ENCODE data around the gene ZNF285. TPM values are rescaled to one million over a fixed set of nuclear protein-coding genes. Genes with fewer than 3 reads are reported as not detected.

Gene ZNF285
- total RNA-seq, 2 donors from 2014 or later = 1.4 to 1.9 TPM

DNA sequence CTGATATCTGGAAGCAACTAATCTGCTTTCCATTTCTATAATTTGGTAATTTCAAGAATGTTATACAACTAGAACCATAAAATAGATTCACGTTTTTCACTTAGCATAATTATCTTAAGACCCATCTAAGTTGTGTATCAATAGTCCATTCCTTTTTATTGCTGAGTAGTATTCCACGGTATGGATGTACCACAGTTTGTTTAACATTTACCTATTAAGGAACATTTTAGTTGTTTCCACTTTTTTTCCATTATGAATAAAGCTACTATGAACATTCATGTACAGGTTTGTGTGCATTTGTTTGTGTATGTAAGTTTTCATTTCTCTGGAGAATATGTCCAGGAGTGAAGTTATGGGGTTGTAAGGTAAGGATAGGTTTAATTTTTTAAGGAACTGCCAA is 26.6 kb downstream of the ZNF285 start:
- Histone ChIP-seq H3K36me3 (no peaks in the 10 kb centered on the region), H3K9me3 (no peaks in the 10 kb centered on the region), H3K27ac (no peak overlapping the region), H3K4me1 (no peaks in the 10 kb centered on the region), H3K27me3 (no peaks in the 10 kb centered on the region), H3K9ac (ENCODE audit: low read depth in 2 of 2, low read length in 2 of 2) (no peak overlapping the region), H3K4me3 (no peak overlapping the region)
- intact Hi-C loops (cut with DNase I) = no loop called here
- TF ChIP-seq, protein P1, sequence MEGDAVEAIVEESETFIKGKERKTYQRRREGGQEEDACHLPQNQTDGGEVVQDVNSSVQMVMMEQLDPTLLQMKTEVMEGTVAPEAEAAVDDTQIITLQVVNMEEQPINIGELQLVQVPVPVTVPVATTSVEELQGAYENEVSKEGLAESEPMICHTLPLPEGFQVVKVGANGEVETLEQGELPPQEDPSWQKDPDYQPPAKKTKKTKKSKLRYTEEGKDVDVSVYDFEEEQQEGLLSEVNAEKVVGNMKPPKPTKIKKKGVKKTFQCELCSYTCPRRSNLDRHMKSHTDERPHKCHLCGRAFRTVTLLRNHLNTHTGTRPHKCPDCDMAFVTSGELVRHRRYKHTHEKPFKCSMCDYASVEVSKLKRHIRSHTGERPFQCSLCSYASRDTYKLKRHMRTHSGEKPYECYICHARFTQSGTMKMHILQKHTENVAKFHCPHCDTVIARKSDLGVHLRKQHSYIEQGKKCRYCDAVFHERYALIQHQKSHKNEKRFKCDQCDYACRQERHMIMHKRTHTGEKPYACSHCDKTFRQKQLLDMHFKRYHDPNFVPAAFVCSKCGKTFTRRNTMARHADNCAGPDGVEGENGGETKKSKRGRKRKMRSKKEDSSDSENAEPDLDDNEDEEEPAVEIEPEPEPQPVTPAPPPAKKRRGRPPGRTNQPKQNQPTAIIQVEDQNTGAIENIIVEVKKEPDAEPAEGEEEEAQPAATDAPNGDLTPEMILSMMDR (IDR thresholded peaks at IDR 0.05) = no peak
- no peak for DNase-seq

DNA sequence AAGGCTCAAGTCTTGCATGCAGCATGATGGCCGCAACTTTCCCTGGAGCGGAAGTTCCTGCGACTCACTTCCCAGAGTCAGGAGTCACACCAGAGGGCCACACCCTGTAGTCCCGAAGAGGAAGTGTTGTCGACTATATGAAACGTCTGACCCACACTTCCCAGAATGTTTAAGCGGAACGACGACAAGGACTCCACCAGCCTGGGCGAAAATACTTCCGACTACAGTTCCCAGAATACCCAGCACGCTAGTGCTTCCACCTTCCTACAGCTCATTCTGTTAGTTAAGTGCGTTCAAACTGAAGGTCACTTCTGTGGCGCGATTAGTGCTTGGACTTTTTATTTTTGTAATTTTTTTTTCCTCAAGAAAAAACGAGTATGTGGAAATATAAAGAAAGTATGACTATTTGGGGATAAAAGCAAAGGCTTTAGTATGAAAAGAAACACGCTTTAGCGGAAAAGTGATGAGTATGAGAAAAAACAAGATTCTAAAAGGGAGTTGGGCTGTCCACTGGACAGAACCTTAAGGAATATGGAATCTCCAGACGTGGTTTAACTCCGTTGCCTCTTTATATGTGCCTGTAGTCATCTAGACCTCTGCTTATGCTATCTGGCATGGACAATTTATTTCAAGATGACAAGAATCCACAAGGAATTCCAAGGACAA is 29.5 kb downstream of the ZNF285 start:
- intact Hi-C loops (cut with DNase I) = no loop called here
- Histone ChIP-seq H3K27me3 (no peaks in the 10 kb centered on the region), H3K9ac (ENCODE audit: low read depth in 2 of 2, low read length in 2 of 2) (no peak overlapping the region), H3K4me3 (no peak overlapping the region), H3K9me3 (no peaks in the 10 kb centered on the region), H3K36me3 (no peaks in the 10 kb centered on the region), H3K27ac (no peak overlapping the region), H3K4me1 (no peaks in the 10 kb centered on the region)
- DNase-seq = no peak
- TF ChIP-seq, protein P1 (IDR thresholded peaks at IDR 0.05) = no peak

DNA sequence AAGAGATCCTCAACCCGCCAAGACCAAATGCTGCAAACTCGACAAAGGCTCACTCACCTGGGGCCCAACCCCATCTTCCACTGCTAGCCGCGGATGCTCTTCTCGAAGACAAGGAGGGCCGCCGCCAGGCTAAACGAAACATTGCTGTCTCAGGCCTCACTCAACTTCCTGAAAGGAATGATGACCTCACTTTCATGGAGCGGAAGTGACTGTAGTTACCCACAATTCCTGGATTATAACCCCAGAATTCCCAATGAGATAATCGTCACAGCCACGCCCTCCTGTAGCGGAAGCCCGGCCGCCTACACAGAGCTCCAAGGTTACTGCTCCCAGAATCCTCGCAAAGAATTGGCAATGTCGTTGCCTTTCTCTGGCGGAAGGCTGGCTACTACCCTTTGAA is 34.4 kb downstream of the ZNF285 start:
- no peaks in the 10 kb centered on the region for H3K4me1 ChIP-seq
- no peaks in the 10 kb centered on the region for H3K36me3 ChIP-seq
- intact Hi-C loops (cut with DNase I) = no loop called here
- TF ChIP-seq, protein P1 (IDR thresholded peaks at IDR 0.05) = no peak
- no peaks in the 10 kb centered on the region for H3K9me3 ChIP-seq
- H3K27ac ChIP-seq = no peak overlapping the region
- DNase-seq = no peak
- H3K27me3 ChIP-seq = no peaks in the 10 kb centered on the region
- H3K9ac ChIP-seq (ENCODE audit: low read depth in 2 of 2, low read length in 2 of 2) = no peak overlapping the region
- H3K4me3 ChIP-seq = no peak overlapping the region

DNA sequence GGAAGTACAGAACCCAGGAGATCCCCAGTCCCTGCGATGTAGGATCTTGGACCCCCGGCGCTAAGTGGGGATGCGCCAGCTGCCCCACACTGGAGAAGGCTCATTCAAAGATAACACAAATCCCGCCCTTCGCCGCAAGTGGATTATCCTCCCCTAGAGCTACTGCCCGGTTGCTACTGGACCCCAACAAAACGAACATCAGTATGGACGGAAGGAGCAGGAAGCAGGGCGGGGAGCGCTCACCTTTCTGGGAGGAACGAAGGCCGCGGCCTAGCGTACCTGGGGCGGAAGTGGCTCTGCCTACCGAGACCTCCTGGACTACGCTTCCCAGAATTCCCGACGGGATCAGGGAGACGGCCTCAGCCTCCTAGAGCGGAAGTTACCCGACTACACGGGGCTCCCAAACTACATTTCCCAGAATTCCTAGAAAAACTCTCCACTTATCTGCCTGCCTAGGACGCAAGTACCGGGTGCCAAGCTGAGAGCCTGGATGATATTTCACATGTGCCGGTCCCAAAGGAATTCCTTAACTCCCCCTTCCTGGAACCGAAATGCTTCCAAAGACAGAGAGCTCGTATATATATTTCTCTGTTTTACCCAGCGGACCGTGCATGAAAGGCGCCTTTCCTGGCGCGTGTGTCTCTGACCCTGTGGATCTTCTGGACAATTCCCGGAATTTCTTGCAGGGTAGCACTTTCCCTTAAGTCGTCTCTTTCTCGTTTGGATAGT is 44.9 kb downstream of the ZNF285 start, which contains the start of gene ZNF112:
TSS of gene ZNF112 (minus strand) at position 298 of the 729 bp plus-strand sequence. CDS start 16,141 bp downstream, outside the sequence.
- TF ChIP-seq, protein P1 (IDR thresholded peaks at IDR 0.05) = no peak
- H3K4me3 ChIP-seq = peak within 1 kb of the TSS; percentile 51
- H3K9ac ChIP-seq (ENCODE audit: low read depth in 2 of 2, low read length in 2 of 2) = peak within 1 kb of the TSS; percentile 55 to 59

DNA sequence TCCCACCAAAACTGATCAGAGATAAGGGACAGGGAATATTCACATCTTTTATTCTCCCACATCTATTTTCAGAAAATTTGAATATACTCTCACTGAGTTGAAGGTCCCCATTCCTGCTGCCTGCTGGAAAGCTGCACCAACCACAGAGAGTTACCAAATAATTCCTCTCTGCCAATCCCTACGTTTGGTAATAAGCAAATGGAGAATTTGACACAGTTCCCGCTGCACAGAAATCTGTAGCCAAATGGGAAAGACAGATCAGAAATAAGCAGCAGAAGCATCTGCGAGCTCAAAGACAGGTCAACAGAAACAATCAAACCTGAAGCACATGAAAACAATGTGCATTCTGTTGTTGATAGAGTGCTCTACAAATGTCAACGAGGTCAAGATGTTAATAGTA is 54.9 kb downstream of the ZNF285 start:
- Histone ChIP-seq H3K9me3 (no peaks in the 10 kb centered on the region), H3K9ac (ENCODE audit: low read depth in 2 of 2, low read length in 2 of 2) (no peak overlapping the region), H3K4me3 (no peak overlapping the region), H3K36me3 (no peaks in the 10 kb centered on the region), H3K4me1 (no peaks in the 10 kb centered on the region), H3K27me3 (no peaks in the 10 kb centered on the region), H3K27ac (no peak overlapping the region)
- DNase-seq = no peak
- intact Hi-C loops (cut with DNase I) = no loop called here
- TF ChIP-seq, protein P1 (IDR thresholded peaks at IDR 0.05) = no peak

More for the DNA sequence above, 44.9 kb downstream of the ZNF285 start, which contains the start of gene ZNF112:
- intact Hi-C loops (cut with DNase I) = no loop called here
- peak; percentile 94 for DNase-seq
- no peaks in the 10 kb centered on the region for H3K36me3 ChIP-seq
- no peak within 1 kb of the TSS for H3K27ac ChIP-seq
- no peaks in the 10 kb centered on the region for H3K27me3 ChIP-seq
- H3K4me1 ChIP-seq = no peaks in the 10 kb centered on the region
- no peaks in the 10 kb centered on the region for H3K9me3 ChIP-seq
